ENCODE results near the gene ARRDC4. TPM values are rescaled to one million over a fixed set of nuclear protein-coding genes. Genes with fewer than 3 reads are reported as not detected.
A peak's percentile ranks its signal among the peaks of the same experiment; 100 is the strongest.

Gene ARRDC4
- total RNA-seq, 1 donor from 2014 or later, result 31.6 TPM

DNA sequence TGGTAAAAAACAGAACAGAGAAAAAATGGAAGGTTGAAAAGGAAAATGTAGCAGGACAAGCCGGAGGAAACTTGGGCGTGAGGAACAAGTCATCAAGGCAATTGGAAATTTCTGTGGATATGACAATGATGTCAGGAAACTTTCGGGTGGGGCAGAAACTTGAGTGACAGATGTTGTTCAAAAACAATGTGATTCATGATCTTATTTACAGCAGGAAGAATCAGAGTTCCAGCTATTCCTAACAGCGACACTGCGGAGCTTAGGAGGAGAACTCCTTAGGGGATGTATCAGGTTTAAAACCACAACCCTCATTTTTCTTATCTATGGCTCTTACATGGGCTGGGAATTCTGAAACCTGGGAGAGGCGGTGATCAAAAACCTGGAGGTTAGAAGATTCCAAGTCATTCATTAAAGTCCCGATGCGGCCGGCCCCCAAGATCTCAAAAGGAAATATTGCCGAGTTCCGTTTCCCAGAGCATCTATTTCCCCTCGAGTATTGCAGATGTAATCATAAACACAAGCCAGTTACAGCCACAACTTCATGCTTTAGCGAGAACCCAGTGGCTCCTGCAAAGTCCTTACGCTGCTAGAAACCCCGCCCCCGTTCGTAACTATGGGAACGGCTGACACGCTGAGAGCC, 659 bp upstream of the ARRDC4 start:
- Histone ChIP-seq H3K27ac (no peak overlapping the region), H3K9me3 (no peaks in the 10 kb centered on the region), H3K4me1 (peaks cover 10% of the 10 kb centered on the region), H3K36me3 (no peaks in the 10 kb centered on the region), H3K27me3 (no peaks in the 10 kb centered on the region), H3K4me3 (peak overlapping the region; percentile 85)
- no peak for DNase-seq
- intact Hi-C loops (cut with DNase I), result no loop called here
- TF ChIP-seq CTCF (IDR thresholded peaks at IDR 0.05), result no peak
- ATAC-seq, result no peak

- ATAC-seq (peak; percentile 15), DNase-seq (peak; percentile 80)
- intact Hi-C loops (cut with DNase I), result no loop called here
- Histone ChIP-seq H3K4me3 (peak overlapping the region; percentile 85), H3K36me3 (peaks cover 2% of the 10 kb centered on the region), H3K4me1 (peaks cover 10% of the 10 kb centered on the region), H3K27ac (peak overlapping the region; percentile 89), H3K27me3 (no peaks in the 10 kb centered on the region), H3K9me3 (no peaks in the 10 kb centered on the region)
- no peak for TF ChIP-seq CTCF (IDR thresholded peaks at IDR 0.05)
These were observed 808 bp downstream of the ARRDC4 start for GRCh38 chr15:97961067-97961954.

DNA sequence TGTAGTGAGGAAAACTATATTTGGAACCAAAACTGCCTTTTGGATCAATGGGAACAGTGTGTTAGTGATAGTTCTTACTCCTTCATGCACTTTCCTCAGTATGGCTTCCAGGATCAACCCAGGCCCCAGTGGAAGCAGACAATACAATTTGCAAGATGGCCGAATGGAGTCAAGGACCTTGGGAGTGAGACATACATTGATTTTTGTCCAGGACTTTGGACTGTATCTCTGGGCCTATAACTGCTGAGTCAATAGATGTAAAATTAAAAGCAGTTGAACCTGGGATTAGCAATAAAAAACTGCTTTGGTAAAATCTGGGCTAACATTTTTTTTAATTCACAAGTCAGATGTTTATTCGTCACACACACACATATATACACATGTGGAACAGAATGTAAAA, 1.8 kb downstream of the ARRDC4 start:
- Histone ChIP-seq H3K27ac (no peak overlapping the region), H3K4me1 (peaks cover 10% of the 10 kb centered on the region)
- intact Hi-C loops (cut with DNase I), result no loop called here

DNA sequence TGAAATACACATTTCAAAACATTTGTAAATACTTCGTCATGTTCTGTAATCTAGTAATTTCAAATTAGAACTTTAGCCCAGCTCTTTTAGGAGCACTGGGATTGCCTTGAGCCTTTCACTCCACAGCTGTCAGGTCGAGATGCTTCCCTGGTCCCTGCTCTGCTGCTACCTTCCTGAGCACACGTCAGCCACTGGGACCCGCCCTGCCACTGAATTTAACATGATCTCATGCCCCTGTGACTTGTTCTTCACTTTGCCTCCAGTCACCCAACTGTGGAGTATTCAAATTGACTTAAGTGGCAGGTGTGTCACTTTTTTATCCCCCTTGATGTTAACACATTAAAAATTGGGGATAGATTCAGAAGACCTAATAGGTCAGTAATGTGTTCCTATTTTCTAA, 3.3 kb downstream of the ARRDC4 start:
- H3K4me3 ChIP-seq, result no peak overlapping the region
- ATAC-seq, result no peak

More for the DNA sequence above, 1.8 kb downstream of the ARRDC4 start:
- H3K4me3 ChIP-seq, result peak overlapping the region; percentile 85
- no peak for TF ChIP-seq CTCF (IDR thresholded peaks at IDR 0.05)
- DNase-seq (no peak), ATAC-seq (no peak)
- no peaks in the 10 kb centered on the region for H3K9me3 ChIP-seq
- peaks cover 11% of the 10 kb centered on the region for H3K36me3 ChIP-seq
- H3K27me3 ChIP-seq, result no peaks in the 10 kb centered on the region

GRCh38 chr15:97966246-97966645, 5.7 kb downstream of the ARRDC4 start:
- DNase-seq, result no peak
- H3K4me3 ChIP-seq, result no peak overlapping the region
- H3K36me3 ChIP-seq, result peaks cover 48% of the 10 kb centered on the region
- ATAC-seq, result no peak
- H3K27me3 ChIP-seq, result no peaks in the 10 kb centered on the region
- H3K9me3 ChIP-seq, result no peaks in the 10 kb centered on the region
- intact Hi-C loops (cut with DNase I), result no loop called here
- H3K27ac ChIP-seq, result no peak overlapping the region
- TF ChIP-seq CTCF (IDR thresholded peaks at IDR 0.05), result no peak
- H3K4me1 ChIP-seq, result peaks cover 6% of the 10 kb centered on the region

More for the DNA sequence above, 3.3 kb downstream of the ARRDC4 start:
- H3K36me3 ChIP-seq, result peaks cover 23% of the 10 kb centered on the region
- TF ChIP-seq CTCF (IDR thresholded peaks at IDR 0.05), result no peak
- no peak overlapping the region for H3K27ac ChIP-seq
- peaks cover 10% of the 10 kb centered on the region for H3K4me1 ChIP-seq
- intact Hi-C loops (cut with DNase I), result no loop called here
- no peak for DNase-seq
- H3K9me3 ChIP-seq, result no peaks in the 10 kb centered on the region
- no peaks in the 10 kb centered on the region for H3K27me3 ChIP-seq

Data from upper lobe of right lung (tissue), 1 donor.